T-helper 2 cell treated with Interferon-gamma antibody and Interleukin-4, amounts not matched to agents 5 μg/mL and 100 μg/mL, for 36 hours (primary cell): Measurements from ENCODE around the gene KCNQ1.

Source experiments
- DNase-seq: peaks from one replicate; pipeline ENCODE4 v3.0.0; 2021; ENCODE audit warnings: low spot score
- H3K27ac Mint-ChIP-seq: one replicate; pipeline ENCODE4 v1.8.0; 2021; ENCODE audit warnings: mild to moderate bottlenecking, mixed read lengths
- H3K27me3 Mint-ChIP-seq: one replicate; pipeline ENCODE4 v1.8.0; 2021; ENCODE audit warnings: low read depth, mixed read lengths
- H3K36me3 Mint-ChIP-seq: one replicate; pipeline ENCODE4 v1.8.0; 2021; ENCODE audit warnings: low read depth, mixed read lengths
- H3K4me1 Mint-ChIP-seq: one replicate; pipeline ENCODE4 v1.8.0; 2021; ENCODE audit warnings: low read depth, mixed read lengths
- H3K4me3 Mint-ChIP-seq: one replicate; pipeline ENCODE4 v1.8.0; 2022; ENCODE audit warnings: mild to moderate bottlenecking, moderate library complexity, mixed read lengths
- H3K9me3 Mint-ChIP-seq: one replicate; pipeline ENCODE4 v1.8.0; 2021; ENCODE audit warnings: mixed read lengths

KCNQ1 gene

DNA sequence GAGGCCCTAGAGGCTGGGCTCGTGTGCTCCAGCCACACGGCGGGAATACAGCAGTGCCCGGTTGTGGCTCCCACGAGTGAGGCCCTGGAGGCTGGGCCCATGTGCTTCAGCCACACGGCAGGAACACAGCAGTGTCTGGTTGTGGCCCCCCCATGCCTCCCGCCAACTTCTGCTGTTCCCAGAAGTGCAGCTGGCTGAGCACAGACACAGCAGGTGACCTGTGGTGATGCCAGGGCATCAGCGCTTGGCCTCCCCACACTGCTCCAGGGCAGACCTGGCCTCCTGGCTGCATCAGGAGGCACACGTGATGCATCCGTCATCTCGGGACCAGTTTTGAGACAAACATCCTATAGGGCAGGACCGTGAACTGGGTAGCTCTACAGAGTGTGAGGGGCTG lies 144.7 kb downstream of the KCNQ1 start:
- no peak overlapping the region for H3K4me3 Mint-ChIP-seq
- no peaks in the 10 kb centered on the region for H3K4me1 Mint-ChIP-seq
- H3K36me3 Mint-ChIP-seq = no peaks in the 10 kb centered on the region
- no peak for DNase-seq
- no peak overlapping the region for H3K27ac Mint-ChIP-seq
- H3K27me3 Mint-ChIP-seq = no peaks in the 10 kb centered on the region
- H3K9me3 Mint-ChIP-seq = no peaks in the 10 kb centered on the region

DNA sequence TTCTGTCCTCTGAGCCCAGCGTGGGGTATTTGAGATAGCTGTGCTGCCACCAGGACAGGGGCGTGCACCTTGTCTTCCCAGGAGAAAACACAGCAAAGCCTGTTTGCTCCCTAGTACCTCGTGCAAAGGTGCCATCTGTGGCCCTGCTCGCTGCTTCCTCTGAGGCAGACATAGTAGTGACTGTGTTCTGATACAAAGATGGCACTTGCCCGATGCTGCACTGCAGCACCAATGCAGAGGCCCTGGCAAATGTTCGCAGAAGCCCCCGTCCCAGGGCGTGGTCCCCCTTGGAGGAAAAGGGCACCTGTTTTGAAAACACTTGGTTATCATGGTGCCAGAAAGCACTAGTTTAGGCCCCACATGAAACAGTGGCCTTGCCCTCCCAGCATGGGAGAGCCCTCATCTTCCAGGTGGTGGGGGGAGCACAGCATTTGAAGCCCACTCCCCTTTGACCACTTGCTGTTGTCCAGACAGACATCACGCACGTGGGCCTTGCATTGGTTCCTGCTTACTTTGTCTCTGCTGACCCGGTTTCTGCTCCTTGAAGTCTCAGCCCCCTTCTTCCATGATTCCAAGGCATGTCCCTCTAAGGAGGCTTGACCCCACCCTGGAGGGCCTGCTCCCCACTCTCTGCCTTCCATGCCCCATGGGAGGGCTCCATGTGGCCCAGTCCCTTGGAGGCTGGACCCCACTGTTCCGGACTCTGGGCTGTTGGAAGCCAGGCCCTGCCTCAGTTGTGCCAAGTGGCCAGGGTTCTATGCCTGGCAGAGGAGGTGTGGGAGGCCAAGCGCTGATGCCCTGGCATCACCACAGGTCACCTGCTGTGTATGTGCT lies 145.5 kb downstream of the KCNQ1 start:
- H3K4me3 Mint-ChIP-seq = no peak overlapping the region
- no peaks in the 10 kb centered on the region for H3K27me3 Mint-ChIP-seq
- no peaks in the 10 kb centered on the region for H3K36me3 Mint-ChIP-seq

DNA sequence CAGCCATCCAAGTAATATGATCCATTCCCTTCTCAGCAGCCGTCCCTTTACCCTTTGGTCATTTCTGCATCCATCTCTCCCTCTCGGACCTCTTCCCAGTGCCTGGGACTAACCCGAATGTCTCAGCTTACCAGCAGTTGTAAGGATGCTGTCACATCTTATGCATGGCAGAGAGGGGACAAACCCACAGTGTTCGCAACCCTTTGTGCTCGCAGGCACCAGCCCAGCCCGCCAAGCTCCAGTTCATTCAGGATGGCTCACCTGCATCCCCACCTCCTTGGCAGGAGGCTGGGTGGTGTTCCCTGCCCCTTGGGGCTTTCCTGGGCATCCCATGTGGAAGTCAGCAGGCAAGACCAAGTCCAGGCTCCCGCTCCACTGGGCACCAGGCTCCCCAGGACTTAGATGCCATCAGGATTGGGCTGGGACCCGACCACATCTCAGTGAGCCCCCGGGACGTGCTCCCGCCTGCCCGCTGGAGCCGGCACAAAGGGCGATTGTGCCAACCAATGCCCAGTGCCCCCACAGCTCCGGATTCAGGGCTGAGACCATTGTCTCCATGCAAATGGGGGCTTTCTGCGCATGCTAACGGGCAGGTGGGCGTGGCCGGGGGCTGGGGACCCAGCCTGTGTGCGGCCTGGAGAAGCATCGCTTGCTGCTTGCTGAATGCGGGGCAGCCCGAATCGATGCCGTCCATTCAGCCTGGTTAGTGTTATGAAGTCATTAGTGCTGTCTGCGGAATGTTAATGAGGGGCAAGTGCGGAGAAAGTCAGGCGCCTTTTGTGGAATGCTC lies 146.4 kb downstream of the KCNQ1 start:
- no peaks in the 10 kb centered on the region for H3K36me3 Mint-ChIP-seq
- H3K4me1 Mint-ChIP-seq = no peaks in the 10 kb centered on the region
- H3K27ac Mint-ChIP-seq = no peak overlapping the region
- DNase-seq = no peak
- H3K4me3 Mint-ChIP-seq = no peak overlapping the region
- H3K9me3 Mint-ChIP-seq = no peaks in the 10 kb centered on the region
- H3K27me3 Mint-ChIP-seq = no peaks in the 10 kb centered on the region

More for the DNA sequence above, 145.5 kb downstream of the KCNQ1 start:
- H3K27ac Mint-ChIP-seq = no peak overlapping the region
- no peaks in the 10 kb centered on the region for H3K4me1 Mint-ChIP-seq
- no peaks in the 10 kb centered on the region for H3K9me3 Mint-ChIP-seq
- no peak for DNase-seq

DNA sequence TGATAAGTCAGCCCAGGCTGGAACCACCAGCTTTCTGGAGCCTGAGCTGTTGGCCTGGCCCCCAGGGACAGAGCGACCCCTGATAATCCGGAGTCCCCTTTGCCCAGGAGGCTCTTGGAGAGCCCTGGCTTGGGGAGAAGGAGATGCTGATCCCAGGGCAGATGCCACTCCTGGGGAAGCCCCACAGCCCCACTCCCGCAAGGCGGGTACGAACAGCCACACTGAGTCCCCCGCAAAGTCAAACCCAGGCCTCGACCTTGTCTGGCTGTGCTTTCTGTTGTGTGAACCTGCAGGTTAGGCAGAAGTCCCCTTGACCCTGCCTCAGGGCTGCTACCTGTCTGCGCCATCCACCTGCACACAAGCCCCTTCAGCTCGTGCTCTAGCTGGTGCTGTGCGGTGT lies 147.0 kb downstream of the KCNQ1 start:
- Mint-ChIP-seq H3K9me3 (peaks cover 5% of the 10 kb centered on the region), H3K4me1 (no peaks in the 10 kb centered on the region), H3K36me3 (no peaks in the 10 kb centered on the region), H3K27me3 (no peaks in the 10 kb centered on the region), H3K4me3 (no peak overlapping the region), H3K27ac (no peak overlapping the region)
- DNase-seq = no peak

DNA sequence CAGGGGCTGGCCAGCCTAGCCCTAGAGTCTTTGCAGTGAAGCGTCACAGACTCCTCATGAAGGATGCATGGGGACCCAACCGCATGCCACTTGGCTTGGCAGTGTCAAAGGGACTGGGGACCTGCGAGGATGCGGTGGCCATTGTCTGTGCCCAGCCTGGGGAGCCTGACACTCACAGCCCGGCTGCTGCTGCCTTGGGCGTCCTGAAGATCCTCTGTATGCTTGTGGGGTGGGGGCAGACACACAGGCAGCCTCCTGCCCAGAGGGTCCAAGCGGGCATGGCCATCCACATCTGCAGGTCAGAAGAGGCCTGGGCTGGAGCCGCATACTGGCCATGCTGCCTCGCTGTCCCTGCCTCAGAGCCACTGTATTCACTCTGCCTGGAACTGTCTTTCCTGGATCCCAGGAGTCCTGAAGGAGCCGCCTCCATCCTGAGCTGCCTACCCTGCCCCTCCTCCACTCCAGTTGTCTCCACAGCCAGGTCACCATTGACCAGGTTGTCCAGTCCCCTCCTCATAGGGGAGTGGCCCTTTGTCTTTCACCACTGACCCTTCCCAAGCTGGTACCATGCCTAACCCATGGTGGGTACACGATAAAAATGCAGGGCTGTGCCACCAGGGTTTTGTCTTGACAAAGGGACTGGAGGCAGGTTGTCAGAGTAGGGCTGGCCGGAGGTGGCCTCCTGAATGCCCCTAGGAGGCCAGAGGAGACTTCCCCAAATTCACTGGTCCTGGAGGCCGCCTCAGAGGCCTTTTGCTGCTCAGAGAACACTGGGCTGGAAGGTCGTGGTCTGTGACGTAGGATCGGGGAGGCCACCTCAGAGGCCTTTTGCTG lies 148.0 kb downstream of the KCNQ1 start:
- peaks cover 10% of the 10 kb centered on the region for H3K9me3 Mint-ChIP-seq
- DNase-seq = no peak
- H3K27ac Mint-ChIP-seq = no peak overlapping the region
- no peaks in the 10 kb centered on the region for H3K4me1 Mint-ChIP-seq
- H3K27me3 Mint-ChIP-seq = no peaks in the 10 kb centered on the region
- no peaks in the 10 kb centered on the region for H3K36me3 Mint-ChIP-seq
- H3K4me3 Mint-ChIP-seq = no peak overlapping the region

DNA sequence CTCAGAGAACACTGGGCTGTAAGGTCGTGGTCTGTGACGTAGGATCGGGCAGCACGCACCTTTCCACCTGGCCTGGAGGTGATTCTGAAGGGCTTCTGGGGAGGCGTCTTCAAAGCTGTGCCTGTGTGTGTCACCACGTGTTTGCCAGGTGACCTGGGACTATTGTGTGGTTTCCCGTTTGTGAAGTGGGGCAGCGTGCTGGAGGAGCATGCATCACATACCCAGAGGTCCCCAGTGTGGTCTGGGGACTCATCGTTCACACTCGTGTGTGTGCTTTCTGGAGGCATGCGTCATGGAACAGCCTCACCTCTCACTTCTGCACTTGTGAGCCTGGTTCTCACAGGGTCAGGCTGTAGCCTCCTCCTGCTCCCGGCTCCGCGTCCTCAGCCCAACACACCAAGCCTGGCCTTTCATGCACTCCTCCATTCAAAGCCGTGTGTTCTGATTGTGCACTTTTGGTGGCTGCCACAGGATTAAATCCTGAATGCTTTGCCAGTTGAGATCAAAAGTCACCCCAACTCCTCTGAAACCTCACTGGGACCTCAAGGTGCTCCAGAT lies 148.7 kb downstream of the KCNQ1 start:
- H3K36me3 Mint-ChIP-seq = no peaks in the 10 kb centered on the region
- H3K27ac Mint-ChIP-seq = no peak overlapping the region
- H3K4me3 Mint-ChIP-seq = no peak overlapping the region
- H3K27me3 Mint-ChIP-seq = no peaks in the 10 kb centered on the region
- H3K4me1 Mint-ChIP-seq = no peaks in the 10 kb centered on the region
- H3K9me3 Mint-ChIP-seq = peaks cover 15% of the 10 kb centered on the region
- no peak for DNase-seq

DNA sequence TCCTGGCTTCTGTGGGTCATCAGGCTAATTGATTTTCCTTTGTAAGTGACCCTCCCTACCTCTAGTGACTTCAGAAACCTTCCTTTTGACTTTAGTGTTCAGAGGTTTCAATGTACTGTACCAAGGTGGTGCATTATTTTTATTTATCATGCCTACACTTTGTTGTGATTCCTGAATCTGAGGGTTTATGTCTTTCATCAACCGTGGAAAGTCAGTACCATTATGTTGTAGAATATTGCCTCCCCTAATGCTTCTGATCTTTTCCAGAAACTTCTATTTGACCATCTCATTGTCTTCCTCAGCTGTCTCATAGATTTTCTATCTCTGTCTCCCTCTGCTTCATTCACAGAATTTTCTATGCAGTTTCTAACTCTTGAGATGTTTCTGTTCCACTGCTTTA lies 149.5 kb downstream of the KCNQ1 start:
- Mint-ChIP-seq H3K27me3 (no peaks in the 10 kb centered on the region), H3K9me3 (peaks cover 21% of the 10 kb centered on the region), H3K4me1 (no peaks in the 10 kb centered on the region), H3K27ac (no peak overlapping the region), H3K36me3 (no peaks in the 10 kb centered on the region), H3K4me3 (no peak overlapping the region)
- DNase-seq = no peak

DNA sequence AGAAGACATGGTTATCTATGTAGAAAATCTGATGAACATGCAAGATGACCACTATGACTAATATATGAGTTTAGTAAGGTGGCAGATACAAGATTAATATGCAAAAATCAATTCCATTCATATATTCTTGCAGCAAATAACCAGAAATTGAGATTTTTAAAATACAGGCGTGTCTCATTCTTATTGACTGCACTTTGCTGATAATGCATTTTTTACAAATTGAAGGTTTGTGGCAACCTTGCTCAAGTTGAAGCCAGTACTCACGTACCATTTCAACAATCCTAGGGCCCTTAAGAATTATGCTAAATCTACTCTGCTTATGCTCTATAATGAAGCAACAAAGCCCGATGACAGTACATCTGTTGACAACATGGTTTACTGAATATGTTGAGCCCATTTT lies 150.4 kb downstream of the KCNQ1 start:
- Mint-ChIP-seq H3K27ac (no peak overlapping the region), H3K36me3 (no peaks in the 10 kb centered on the region), H3K9me3 (peaks cover 21% of the 10 kb centered on the region), H3K27me3 (no peaks in the 10 kb centered on the region), H3K4me3 (no peak overlapping the region), H3K4me1 (no peaks in the 10 kb centered on the region)
- no peak for DNase-seq

DNA sequence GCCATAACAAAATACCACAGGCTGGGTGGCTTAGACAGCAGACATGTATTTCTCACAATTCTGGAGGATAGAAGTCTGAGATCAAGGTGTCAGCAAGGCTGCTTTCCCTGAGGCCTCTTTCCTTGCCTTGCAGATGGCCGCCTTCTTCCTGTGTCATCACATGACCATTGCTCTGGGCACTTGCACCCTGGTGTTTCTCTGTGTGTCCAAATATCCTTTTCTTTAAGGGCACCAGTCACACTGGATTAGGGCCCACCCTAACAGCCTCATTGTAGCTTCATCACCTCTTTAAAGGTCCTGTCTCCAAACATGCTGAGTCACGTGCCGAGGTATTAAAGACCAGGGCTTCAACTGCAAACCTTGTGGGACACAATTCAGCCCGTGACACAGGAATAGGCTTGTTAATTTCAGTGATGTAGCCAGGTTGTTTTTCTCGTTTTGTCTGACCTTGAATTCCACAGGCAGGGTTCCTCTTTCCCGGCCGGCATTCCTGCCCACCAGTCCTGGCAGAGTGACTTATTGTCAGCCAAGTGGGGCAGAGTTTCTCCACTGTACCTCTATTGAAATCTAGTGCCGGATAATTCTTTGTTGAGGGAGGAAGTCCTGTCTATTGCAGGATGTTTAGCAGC lies 154.9 kb downstream of the KCNQ1 start:
- Mint-ChIP-seq H3K4me1 (no peaks in the 10 kb centered on the region), H3K27me3 (no peaks in the 10 kb centered on the region), H3K4me3 (no peak overlapping the region), H3K9me3 (peaks cover 21% of the 10 kb centered on the region), H3K27ac (no peak overlapping the region), H3K36me3 (no peaks in the 10 kb centered on the region)
- DNase-seq = no peak

DNA sequence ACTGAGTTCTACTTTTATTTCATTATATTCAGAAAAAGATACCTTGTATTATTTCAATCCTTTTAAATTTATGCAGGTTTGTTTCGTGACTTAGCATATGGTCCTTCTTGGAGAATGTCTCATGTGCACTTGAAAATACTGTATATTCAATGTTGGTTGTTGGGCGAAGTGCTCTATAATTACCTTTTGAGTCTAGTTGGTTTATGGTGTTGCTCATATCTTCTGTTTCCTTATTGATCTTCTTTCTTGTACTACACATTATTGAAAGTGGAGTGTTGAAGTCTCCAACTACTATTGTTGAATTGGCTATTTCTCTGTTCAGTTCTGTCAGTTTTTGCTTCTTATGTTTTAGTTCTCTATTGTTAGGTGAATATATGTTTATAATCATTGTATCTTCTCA lies 164.5 kb downstream of the KCNQ1 start:
- no peaks in the 10 kb centered on the region for H3K36me3 Mint-ChIP-seq
- H3K4me3 Mint-ChIP-seq = no peak overlapping the region
- H3K27me3 Mint-ChIP-seq = no peaks in the 10 kb centered on the region
- H3K4me1 Mint-ChIP-seq = no peaks in the 10 kb centered on the region
- H3K9me3 Mint-ChIP-seq = peaks cover 6% of the 10 kb centered on the region
- no peak for DNase-seq
- H3K27ac Mint-ChIP-seq = no peak overlapping the region

DNA sequence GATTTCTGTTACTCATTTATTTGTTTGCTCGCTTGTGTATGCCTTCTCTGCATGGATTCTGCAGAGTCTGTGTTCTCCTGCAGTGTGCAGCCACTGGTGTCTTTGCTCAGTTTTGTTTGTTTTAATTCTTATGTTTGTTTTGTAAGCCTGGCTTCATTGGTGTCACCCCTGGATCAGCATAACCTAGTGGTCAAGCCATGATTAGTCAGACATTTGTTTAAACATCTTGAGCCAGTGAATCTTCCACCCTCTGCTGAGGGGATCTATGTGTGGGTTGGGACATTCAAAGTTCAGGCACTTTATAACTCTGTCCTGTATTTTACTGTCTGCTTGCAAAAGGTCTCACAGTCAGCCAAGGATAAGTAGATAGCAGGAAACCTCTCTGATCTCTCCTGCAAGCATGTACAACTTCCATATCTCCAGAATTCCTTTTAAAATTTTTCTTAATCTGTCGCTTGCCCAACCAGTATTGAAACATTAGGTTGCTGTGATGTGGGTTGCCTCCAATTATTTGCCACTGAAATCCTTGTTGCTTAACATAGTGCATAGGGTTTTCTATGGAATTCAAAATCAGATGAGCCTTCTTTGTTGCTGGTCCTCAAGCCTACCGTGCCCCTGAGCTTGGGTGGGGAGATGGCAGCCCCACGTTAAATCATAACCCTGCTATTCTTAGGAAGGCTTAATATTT lies 168.2 kb downstream of the KCNQ1 start:
- no peaks in the 10 kb centered on the region for H3K27me3 Mint-ChIP-seq
- no peaks in the 10 kb centered on the region for H3K4me1 Mint-ChIP-seq
- no peak for DNase-seq
- H3K27ac Mint-ChIP-seq = no peak overlapping the region
- H3K9me3 Mint-ChIP-seq = peaks cover 6% of the 10 kb centered on the region
- no peaks in the 10 kb centered on the region for H3K36me3 Mint-ChIP-seq
- no peak overlapping the region for H3K4me3 Mint-ChIP-seq

DNA sequence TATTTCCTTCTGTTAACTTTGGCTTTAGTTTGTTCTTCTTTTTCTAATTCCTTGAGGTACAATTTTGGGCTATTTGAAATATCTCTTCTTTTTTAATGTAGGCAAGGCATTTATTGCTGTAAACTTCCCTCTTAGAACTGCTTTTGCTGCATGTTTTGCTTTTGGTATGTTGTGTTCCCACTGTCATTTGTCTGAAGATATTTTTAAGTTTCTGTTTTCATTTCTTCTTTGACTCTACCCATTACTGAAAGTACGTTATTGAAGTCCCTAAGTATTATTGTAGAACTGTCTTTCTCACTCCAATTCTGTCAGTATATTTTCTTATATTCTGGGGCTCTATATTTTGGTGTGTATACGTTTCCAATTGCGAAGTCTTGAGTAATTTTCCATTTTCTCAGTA lies 177.1 kb downstream of the KCNQ1 start:
- H3K36me3 Mint-ChIP-seq = no peaks in the 10 kb centered on the region

DNA sequence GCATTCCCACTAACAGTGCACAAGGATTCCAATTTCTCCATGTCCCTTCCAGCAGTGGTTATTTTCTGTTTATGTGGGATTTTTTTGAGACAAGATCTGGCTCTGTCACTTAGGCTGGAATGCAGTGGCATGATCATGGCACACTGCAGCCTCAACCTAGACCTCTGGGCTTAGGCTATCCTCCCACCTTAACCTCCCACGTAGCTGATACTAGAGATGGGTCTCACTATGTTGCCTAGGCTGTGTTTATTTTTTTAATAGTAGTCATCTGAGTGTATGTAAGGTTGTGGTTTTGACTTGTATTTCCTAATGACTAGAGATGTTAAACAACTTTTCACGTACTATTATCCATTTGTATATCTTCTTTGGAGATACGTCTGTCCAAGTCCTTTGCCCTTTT lies 180.4 kb downstream of the KCNQ1 start:
- Mint-ChIP-seq H3K4me3 (no peak overlapping the region), H3K9me3 (peaks cover 11% of the 10 kb centered on the region), H3K27me3 (no peaks in the 10 kb centered on the region), H3K4me1 (peaks cover 2% of the 10 kb centered on the region), H3K27ac (no peak overlapping the region), H3K36me3 (no peaks in the 10 kb centered on the region)
- DNase-seq = no peak

More for the DNA sequence above, 177.1 kb downstream of the KCNQ1 start:
- Mint-ChIP-seq H3K27me3 (no peaks in the 10 kb centered on the region), H3K4me3 (no peak overlapping the region), H3K9me3 (no peaks in the 10 kb centered on the region), H3K27ac (no peak overlapping the region), H3K4me1 (peaks cover 2% of the 10 kb centered on the region)
- no peak for DNase-seq
